HG03280 (cell line): Measurements from ENCODE around the gene ZBTB20.

Experiments used
- ATAC-seq: cut with Tn5 transposase; IDR thresholded peaks from one replicate; pipeline ENCODE4 v1.9.1; 2021; ENCODE audit warnings: mild to moderate bottlenecking, moderate library complexity; ENCODE audit not compliant: unreplicated experiment

The ZBTB20 gene

GRCh38 chr3:114595522-114596028 lies 551.5 kb downstream of the ZBTB20 start:
- no peak for ATAC-seq

GRCh38 chr3:114590309-114591047 lies 556.6 kb downstream of the ZBTB20 start:
- no peak for ATAC-seq

- no peak for ATAC-seq
Observed at GRCh38 chr3:114587986-114588385, 559.1 kb downstream of the ZBTB20 start.

GRCh38 chr3:114586119-114586518 lies 561.0 kb downstream of the ZBTB20 start:
- ATAC-seq, result no peak

GRCh38 chr3:114585687-114586086 lies 561.4 kb downstream of the ZBTB20 start:
- no peak for ATAC-seq

- no peak for ATAC-seq
Observed at GRCh38 chr3:114584734-114585371, 562.2 kb downstream of the ZBTB20 start.

GRCh38 chr3:114582929-114583328 lies 564.2 kb downstream of the ZBTB20 start:
- ATAC-seq, result peak; percentile 89

- ATAC-seq, result no peak
Observed at GRCh38 chr3:114572364-114573062, 574.6 kb downstream of the ZBTB20 start.

GRCh38 chr3:114571363-114571762 lies 575.7 kb downstream of the ZBTB20 start:
- no peak for ATAC-seq

GRCh38 chr3:114569186-114569585 lies 577.9 kb downstream of the ZBTB20 start:
- no peak for ATAC-seq

- ATAC-seq, result no peak
Observed at GRCh38 chr3:114567771-114568170, 579.3 kb downstream of the ZBTB20 start.

- ATAC-seq, result peak; percentile 22
Observed at GRCh38 chr3:114566767-114567166, 580.3 kb downstream of the ZBTB20 start.

- ATAC-seq, result peak; percentile 85
Observed at GRCh38 chr3:114566162-114566755, 580.8 kb downstream of the ZBTB20 start.

- ATAC-seq, result no peak
Observed at GRCh38 chr3:114565216-114565615, 581.9 kb downstream of the ZBTB20 start.

- no peak for ATAC-seq
Observed at GRCh38 chr3:114563720-114564119, 583.4 kb downstream of the ZBTB20 start.

GRCh38 chr3:114562557-114562956 lies 584.5 kb downstream of the ZBTB20 start:
- ATAC-seq, result no peak

GRCh38 chr3:114558271-114558670 lies 588.8 kb downstream of the ZBTB20 start:
- no peak for ATAC-seq

GRCh38 chr3:114557791-114558190 lies 589.3 kb downstream of the ZBTB20 start:
- ATAC-seq, result no peak

- no peak for ATAC-seq
Observed at GRCh38 chr3:114556657-114557213, 590.4 kb downstream of the ZBTB20 start.

GRCh38 chr3:114554731-114555130 lies 592.4 kb downstream of the ZBTB20 start:
- ATAC-seq, result no peak
